Inflammatory macrophage (primary cell): Measurements from ENCODE around the gene NUBPL.
"Not testable (repeated sequence)": the region's sequence is repeated elsewhere in the genome, so short reads cannot be mapped to it uniquely, and the experiment has no call there.

Experiments used
- DNase-seq, 2 donors: peaks; one replicate each; pipeline ENCODE4 v3.0.0-alpha.2; 2020 to 2022

The NUBPL gene

DNA sequence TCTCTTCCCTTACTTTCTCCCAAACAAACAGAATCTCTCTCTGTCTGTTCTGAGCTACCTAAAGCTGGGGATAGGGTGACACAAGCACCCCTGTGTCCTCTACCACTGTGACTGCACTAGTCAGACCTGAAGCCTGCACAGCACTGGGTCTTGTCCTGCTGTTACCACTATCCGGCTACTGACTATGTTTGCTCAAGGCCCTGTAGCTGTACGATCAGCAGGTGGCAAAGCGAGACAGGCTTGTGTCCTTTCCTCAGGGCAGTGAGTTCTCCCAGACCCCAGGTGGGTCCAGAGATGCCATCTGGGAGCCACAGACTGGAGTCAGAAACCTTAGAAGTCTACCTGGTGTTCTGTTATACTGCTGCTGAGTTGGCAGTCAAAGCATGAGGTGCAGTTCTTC, 116.4 kb downstream of the NUBPL start:
- DNase-seq, result no peak

DNA sequence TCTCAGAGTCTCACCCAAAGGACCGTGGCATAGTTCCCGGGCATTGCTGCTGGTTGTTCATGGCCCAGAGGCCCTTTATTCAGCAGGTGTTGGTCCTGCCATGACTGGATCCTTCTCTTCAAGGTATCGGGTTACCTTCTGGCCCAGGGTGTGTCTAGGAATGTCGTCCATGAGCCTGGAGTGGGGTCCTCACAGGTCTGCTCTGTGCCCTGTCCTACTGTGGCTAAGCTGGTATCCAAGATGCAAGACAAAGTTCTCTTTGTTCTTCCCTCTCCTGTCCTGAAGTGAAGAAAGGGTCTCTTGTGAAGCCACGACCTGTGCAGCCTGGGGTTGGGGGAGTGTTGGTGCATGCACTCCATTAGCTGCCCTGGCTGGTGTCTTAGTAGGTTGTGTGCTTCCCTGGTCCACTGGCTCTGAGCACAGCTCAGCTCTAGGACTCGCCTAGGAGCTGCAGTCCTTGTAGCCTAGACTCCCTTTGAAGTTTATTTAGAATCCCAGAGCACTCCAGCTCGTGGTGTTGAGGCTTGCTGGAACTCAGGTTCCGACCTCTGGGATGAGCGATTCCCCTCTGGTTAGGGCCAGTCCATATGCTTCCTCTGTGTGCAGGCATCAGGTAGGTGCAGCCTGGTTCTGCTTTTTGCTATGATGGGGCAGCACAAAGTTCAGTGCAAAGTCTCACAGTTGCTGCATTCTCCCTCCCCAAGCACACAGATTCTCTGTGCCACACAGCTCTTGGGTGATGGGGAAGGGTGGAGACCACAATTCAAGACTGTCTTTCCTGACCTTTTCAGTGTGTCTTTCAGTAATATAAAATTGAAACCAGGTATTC, 117.4 kb downstream of the NUBPL start:
- DNase-seq, result no peak

DNA sequence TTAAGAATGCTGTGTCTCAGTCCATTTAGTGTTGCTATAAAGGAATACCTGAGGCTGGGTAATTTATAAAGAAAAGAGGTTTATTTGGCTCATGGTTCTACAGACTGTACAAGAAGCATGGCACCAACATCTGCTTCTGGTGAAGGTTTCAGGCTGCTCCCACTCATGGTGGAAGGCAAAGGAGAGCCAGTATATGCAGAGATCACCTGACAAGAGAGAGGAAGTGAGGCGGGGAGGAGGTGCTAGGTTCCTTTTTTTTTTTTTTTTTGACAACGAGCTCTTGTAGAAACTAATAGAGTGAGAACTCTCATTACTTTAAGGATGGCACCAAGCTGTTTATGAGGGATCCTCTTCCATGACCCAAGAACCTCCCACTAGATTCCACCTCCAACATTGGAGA, 121.6 kb downstream of the NUBPL start:
- DNase-seq, result no peak

DNA sequence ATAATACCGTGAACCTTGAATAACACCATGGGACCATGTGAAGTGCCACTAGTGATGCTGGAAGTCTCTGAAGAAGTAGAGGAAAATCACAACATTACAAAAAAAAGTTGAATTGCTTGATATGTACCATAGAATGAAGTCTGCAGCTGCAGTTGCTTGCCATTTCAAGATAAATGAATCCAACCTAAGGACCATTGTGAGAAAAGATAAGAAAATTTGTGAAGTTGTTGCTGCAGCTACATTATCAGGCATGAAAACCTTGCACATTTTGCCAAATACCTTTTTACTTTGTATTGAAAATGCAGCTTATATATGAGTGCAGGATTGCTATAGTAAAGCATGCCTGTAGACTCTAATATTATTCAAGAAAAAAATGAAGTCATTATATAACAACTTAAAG, 126.5 kb downstream of the NUBPL start:
- no peak for DNase-seq

DNA sequence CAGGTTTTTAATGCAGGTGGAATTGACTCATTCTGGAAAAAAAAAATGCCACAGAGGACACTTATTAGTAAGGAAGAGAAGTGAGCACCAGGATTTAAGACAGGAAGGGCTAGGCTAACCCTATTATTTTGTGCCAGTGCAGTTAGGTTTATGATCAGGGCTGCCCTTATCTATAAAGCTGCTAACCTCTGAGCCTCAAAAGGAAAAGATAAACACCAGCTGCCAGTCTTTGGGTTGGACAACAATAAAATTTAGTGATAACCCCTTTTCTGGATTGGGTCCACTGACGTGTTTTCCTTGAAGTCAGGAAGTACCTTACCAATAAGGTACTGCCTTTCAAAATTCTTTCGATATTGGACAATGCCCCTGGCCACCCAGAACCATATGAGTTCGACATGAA, 128.9 kb downstream of the NUBPL start:
- no peak for DNase-seq

DNA sequence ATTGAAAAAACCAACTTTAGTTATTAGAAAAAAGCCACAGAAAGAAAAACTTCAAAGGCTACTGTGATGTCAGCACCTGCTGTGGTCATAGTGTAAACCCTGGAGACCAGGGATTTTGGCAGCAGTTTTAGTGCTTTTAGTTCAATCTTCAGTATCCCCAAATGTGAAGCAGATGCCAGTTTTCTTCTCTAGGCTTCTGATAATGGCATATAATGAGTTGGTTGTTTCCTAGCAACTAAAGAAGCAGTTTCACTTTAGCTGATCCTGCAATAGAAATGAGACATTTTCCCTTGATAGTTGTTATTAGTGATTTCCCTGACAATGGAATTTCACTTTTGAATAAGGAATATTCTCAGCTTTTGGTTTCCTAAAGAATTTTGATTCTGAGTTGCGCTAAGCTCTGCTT, 131.2 kb downstream of the NUBPL start:
- DNase-seq, result no peak

DNA sequence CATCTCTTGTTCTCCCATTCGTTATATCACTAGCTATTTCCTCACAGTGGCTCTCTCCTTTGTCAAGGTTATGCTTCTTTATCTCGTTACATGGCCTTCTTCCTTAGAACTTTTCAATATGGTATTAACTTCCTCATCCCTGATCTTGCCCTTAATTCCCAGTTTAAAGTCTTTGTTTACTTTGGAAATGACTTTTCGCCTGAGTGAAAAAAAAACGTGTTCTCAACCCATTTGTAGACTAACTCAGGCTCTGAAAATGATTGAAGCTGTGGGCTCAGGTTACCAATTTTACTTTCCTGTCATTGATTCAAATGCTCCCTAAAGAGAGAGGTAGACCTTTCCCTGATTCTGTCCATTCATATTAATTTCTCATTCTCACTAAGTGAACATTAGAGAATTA, 135.2 kb downstream of the NUBPL start:
- DNase-seq, result no peak

DNA sequence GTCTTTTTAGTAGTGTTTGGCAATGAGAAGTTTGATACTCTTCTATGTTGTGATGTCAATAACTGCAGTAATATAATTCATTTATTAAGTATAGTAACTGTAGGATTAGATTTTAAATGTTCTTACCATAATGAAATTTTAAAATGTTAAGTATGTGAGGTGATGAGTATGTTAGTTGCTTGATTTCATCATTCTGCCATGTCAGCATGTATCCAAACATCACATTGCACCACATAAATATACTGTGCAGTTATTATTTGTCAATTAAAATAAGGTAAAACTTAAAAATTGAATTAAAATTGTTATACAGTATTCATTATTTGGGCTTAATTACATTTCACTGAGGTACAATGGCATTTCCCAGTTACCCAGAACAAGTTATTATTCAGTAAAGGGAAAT, 138.6 kb downstream of the NUBPL start:
- DNase-seq, result no peak

DNA sequence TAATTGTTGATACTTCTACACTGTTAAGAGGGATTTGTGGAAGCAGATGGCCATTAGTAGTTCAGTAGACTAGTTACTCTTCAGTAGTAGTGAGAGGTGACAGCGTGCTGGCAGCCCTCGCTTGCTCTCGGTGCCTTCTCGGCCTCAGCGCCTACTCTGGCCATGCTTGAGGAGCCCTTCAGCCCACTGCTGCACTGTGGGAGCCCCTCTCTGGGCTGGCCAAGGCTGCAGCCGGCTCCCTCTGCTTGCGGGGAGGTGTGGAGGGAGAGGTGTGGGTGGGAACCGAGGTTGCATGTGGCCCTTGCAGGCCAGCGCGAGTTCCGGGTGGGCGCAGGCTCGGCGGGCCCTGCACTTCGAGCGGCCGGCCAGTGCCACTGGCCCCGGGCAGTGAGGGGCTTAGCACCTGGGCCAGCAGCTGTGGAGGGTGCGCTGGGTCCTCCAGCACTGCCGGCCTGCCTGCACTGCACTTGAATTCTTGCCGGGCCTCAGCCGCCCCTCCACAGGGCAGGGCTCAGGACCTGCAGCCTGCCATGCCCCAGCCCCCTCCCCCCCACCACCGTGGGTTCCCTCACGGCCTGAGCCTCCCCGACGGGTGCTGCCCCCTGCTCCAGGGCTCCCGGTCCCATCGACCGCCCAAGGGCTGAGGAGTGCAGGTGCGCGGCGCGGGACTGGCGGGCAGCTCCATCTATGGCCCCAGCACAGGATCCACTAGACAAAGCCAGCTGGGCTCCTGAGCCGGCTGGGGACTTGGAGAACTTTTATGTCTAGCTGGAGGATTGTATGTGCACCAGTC, 139.3 kb downstream of the NUBPL start:
- no peak for DNase-seq

DNA sequence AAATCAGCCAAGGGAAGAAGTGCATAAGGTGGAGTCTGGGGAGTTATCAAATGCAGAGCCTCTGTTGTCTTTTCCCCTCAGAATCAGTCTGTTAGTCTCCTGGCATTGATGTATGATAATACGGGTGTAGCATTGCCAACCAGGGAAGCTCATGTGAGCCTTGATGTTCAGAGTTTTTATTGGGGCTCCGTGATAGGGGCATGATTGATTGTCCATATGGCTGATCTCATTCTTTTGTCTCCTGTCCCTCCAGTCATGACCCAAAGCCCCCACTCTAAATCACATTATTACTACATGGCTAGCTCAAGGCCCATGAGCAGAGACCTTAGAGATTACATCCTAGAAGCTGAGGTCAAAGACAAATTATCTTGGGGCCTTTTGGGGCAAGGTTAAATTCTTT, 140.9 kb downstream of the NUBPL start:
- DNase-seq, result no peak

DNA sequence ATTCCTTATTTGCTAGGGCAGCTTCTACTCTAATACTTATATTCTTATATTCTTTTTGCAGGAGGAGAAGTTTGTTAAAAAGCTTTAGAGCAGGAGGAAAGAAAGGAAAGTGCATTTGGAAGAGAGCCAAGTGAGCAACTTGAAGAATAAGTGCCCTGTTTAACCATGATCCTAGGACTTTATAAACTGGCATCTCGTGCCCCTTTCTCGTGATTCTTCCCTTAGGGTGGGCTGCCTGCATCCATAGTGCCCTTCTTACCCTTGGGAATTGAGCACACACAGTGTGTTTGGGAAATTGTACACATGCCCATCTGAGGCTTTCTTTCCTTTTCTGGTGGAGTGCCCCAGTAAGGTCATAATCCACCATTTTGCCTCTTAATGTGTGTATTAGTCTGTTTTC, 141.9 kb downstream of the NUBPL start:
- no peak for DNase-seq

DNA sequence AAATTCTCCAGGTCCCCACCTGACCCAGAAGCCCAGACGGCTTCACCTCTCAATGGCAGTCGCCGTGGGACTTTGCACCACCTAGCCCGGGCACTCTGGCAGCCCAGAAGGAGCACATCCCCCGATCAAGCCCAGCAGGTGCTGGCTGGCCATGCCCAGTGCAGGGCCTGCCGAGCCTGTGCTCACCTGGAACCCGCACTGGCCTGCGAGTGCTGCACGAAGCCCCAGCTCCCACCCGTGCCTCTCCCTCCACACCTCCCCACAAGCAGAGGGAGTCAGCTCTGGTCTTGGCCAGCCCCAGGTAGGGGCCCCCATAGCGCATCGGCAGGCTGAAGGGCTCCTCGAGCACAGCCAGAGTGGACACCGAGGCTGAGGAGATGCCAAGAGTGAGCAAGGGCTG, 144.5 kb downstream of the NUBPL start:
- DNase-seq, result no peak

DNA sequence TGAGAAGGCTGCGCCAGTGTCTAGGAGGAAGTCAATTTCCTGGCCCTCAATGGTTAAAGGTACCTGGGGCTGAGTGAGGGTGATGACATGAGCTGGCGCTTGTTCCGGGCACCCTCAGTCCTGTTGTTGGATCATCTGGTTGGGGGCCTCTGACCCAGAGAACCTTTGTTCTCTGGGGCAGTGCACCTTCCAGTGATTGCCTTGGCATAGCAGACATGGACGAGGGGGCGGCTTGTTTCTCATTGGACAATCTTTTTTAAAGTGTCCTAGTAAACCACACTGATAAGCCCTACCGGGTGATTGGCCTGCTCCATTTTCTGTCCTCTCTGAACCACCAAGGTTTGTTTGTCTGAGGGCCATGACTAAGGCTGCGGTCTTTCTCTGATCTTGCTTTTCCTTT, 147.5 kb downstream of the NUBPL start:
- DNase-seq, result not testable (repeated sequence)

DNA sequence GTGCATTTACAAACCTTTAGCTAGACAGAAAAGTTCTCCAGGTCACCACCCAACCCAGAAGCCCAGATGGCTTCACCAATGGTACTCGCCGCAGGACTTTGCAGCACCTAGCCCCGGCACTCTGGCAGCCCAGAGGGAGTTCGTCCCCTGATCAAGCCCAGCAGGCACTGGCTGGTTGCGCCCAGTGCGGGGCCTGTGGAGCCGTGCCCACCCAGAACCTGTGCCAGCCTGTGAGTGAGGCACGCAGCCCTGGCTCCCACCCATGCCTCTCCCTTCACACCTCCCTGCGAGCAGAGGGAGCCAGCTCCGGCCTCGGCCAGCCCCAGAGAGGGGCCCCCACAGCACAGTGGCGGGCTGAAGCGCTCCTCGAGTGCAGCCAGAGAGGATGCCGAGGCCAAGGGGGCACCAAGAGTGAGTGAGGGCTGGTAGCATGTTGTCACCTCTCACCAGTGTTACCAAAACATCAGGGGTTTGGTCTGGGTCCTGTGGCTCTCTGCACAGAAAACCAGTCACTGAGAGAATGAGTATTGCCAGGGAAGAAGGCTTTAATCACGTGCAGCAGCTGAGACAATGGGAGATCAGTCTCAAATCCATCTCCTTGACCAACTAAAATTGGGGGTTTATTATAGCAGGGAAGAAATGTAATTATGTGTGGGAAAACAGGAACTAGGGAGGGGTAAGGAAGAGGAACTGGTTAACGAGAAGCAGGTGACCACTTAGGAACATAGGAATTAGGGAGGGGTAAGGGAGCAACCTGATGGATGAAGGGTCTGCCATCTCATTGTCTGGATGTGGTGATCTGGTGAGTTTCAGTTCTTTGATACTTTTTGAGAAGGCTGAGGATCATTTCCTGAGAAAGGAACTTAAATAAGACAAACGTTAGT, 151.3 kb downstream of the NUBPL start:
- no peak for DNase-seq

DNA sequence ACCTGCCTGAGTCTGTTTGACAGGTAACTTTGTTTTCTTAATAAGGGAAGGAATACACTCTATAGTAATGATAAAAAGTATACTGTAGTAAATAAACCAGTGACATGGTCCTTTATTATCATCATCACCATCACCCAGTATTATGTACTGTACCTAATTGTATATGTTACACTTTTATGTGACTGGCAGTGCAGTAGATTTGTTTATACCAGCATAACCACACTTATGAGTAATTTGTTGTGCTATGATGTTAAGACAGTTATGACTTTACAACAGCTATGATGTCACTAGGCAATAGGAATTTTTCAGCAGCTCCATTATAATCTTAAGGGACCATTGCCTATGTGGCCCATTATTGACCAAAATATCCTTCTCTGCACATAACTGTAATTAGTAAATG, 155.0 kb downstream of the NUBPL start:
- DNase-seq, result no peak

DNA sequence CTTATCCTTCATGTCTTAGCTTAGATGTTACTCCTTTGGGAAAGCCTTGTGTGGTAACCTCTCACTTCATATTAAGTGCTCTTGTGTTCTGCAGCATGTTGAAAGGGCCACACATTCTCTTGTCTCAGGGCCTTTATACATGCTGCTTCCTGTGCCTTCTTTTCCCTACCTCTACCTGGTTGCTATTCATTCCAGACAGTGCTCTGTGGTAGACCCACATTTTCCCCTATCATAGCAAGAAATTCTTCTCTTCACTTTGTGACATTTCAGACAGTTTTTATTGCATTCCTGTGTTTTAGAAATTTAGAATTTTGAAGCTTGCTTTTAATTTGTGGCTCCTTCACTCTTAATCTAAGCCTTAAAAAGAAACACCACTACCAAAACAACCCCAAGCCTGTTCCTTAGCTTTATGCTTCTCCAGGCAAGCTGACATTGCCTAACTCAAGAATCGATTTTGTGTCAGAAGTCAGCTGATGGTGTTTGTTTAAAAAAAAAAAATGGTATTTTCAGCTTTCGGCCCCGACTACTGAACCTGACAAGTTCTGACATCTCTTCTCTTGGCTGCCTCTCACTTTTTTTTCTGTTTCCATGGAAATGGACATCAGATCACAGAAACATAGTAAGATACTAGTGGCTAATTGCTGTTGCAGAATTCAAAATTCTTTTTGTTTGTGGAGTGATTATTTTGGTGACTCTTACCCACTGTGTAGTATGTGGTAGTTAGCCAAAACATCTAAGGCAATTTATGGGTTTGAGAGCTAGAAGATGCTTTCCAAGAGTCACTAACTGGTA, 156.3 kb downstream of the NUBPL start:
- no peak for DNase-seq

DNA sequence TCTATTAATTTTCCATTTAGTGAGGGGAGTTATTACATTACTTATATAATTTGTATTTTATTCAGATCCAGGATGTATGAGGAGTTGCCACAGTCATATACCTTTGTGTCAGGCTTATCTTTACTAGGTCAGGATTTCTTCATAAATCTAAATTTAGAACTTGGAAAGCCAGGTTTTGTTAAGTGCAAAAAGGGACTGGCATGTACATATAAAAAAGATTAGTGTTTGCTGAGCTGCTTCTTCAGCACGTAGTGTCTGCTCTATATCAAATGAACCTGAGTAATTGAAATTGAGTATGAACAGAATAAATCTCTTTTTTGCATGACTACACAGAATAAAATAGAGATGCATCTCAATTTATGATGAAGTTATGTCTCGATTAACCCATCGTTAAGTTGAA, 157.4 kb downstream of the NUBPL start:
- DNase-seq, result no peak

DNA sequence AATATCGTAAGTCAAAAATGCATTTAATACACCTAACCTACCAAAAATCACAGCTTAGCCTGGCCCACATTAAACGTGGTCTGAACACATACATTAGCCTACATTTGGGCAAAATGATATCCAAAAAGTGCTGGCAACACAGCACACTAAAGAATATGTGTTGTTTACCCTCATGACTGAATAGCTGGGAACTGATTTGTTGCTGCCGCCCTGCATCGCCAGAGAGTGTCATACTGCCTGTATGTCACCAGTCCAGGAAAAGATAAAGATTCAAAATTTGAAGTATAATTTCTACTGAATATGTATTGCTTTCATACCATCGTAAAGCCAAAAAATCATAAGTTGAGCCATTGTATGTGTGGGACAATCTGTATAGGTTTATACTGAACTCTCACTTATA, 157.8 kb downstream of the NUBPL start:
- no peak for DNase-seq

DNA sequence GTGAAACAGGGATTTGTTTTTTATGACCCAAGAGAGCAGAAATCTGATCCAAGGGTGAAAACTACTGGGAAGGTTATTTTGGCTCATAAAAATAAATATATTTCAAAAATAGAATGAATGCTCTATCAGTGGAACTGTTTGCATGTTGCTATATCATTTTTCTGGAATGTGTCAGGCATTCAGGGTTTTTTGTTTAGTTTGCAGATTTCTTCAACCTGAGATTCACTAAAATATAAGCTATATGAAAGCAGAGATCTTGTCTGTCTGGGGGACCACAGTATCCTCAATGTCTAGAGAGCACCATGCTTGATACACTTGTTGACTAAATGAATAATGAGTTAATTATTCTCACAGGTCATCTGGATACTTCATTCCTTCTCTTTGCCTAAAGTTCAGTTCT, 165.1 kb downstream of the NUBPL start:
- DNase-seq, result no peak

DNA sequence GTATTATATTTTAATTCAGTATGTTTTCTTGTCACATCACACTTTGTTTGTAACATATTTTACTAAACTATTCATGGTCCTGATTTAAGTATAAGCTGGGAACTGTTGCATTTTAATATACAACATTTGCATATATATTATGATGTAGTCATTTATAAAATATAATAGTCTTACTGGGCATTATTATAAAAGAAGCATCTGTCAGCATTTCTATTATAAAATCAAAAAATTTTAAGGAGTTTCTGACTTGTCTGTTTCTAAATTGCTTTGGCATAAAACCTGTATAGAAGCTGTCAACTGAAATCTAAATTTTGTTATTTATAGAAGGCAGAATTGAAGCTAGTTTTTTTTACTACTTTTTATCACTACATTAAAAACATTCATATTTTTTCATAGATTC, 166.6 kb downstream of the NUBPL start:
- no peak for DNase-seq

DNA sequence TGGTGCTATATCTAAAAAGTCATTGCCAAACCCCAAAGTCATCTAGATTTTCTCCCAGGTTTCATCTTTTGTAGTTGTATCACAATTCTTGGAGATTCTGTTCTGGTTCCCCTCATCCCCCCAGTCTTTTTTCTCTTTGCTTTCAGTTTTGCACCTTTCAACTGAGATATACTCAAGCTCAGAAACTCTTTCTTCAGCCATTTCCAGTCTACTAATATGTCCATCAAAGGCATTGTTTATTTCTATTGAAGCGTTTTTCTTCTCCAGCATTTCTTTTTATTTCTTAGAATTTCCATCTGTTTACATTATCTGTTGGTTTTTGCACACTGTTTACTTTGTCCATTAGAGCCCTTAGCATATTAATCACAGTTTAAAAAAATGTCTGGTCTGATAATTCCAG, 179.5 kb downstream of the NUBPL start:
- DNase-seq, result no peak

DNA sequence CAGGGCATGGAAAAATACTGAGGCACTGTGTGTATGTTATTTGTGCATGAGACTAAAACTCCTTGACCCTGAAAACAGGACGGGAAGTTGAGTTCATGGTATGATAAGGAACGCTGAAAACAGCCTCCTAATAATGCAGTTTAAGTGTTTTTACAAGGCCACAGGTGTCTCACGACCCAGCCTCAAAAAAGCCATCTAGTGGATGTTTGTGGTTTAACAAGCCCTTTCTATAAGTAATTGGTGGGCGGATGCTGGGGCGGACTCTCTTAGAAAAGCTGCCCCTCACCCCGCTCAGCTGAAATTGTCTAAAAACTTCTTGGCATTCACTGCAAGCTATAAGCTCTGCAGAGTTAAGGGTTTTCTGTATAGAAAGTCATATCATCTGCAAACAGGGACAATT, 184.5 kb downstream of the NUBPL start:
- DNase-seq, result no peak
